ENCODE data around the gene SHTN1.

The SHTN1 gene

DNA sequence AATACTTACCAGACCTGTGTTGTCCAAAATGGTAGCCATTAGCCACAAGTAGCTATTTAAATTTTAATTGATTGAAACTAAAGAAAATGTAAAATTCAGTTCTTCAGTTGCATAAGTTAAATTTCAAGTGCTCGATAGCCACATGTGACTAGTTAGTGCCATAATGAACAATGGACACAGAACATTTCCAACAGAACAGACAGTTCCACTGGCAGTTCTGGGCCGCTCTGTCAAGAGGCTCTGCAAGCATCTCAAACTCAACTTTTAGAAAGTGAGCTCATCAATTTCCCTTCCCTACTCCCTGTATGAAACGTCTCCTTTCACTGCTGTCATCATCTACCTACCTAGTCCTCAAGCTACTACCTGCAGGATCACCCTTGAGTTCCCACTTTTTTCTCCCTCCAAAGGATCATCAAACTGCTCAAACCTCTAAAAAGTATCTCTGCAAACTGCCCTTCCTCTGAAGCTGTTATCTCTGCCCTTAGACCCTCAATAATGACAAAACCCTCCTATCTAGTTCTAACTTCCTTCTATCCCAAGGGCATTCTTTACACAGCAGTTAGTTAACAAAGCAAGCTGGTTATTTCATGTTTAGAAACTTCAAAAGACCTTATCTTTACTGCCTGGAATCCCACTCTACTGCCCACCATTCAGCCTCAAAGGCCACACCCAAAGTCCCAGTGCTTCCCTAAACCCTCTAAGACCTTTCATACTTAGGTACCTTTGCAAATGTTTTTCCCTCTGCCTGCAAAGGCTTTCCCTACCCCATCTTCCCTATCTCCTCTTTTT is 20.6 kb downstream of the SHTN1 start:
- DNase-seq (ENCODE audit: low spot score): no peak

DNA sequence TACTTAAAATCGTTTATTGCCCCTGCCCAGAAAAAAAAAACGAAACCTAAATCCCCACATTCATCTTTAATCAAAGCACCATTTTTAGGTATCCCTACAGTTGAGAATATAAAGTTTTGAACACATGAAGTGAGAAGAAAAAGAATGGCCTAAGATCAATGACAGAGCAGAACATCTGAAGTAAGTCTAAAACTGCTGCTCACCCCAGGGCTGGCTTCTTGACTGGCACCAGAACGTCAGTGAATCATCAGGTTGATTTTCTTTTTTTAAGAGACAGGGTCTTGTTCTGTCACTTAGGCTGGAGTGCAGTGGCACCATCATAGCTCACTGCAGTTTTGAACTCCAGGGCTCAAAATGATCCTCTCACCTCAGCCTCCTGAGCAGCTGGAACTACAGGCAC is 24.9 kb downstream of the SHTN1 start:
- DNase-seq (ENCODE audit: low spot score): no peak

- DNase-seq (ENCODE audit: low spot score): no peak
Observed at GRCh38 chr10:116978901-116979300, 26.1 kb downstream of the SHTN1 start.

DNA sequence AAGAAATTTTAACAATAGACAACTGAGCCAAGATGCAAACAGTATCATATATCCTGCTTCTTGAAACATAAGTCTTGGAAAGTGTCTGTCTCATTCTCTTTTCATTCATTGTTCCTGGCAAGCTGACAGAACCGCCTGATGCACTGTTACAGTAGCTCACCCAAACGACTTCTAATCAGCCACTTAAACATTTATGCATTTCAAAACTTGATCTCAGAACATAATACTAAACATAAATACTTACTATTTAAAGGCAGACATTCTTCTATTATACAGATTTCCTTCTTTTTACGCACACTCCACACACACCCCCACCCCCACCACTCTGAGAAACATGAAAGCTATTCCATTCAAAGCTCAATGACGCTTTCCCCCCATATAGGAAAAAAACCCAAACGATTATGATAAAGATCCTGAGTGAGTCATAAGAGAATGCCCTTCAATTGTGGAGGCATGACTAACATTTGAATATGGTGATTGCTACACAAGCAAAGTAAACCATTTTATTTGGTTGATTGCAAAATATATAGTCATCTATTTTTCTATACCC is 30.5 kb downstream of the SHTN1 start:
- no peak for DNase-seq (ENCODE audit: low spot score)

DNA sequence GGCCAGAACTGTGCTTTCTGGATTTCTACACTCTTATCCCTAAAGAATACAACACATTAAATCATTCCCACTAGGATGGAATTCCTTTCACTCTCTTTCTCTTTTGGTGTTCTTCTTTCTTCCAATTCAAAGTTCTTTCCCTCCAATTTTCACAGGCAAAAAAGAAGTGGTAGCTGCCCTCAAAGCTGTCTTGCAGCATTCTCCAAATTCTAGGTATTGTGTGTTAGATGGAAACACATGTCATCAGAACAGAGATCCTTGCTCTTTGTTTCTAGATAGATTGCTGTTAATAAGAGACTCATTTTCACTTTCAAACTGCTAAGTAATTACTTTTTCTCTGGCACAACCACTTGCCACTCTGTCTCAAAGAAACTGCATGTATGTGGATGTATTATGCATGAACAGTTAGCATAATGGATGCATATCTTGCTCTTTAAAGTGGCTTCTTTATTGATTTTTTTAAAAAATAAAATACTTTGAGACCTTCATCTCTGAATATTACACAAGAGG is 31.0 kb downstream of the SHTN1 start:
- DNase-seq (ENCODE audit: low spot score): no peak

- no peak for DNase-seq (ENCODE audit: low spot score)
Observed at GRCh38 chr10:116973371-116973905, 31.5 kb downstream of the SHTN1 start.

DNA sequence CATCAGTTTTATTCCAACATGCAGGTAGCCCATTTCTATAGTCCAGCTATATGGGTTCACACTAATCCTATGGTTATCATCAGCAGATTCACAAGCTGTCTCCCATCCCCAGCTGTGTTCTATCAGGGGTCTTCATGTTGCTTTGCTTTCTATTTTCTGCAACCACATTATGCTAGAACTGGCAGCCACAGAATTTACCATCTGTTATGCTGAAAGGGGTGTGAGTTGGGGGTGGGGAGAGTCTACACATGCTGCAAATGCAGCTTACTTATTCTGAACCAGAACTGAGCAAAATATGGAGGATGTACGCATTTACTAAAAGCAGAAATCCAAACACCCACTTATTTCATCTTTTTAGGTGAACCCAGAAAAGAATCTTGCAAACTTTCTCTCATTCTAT is 32.9 kb downstream of the SHTN1 start:
- no peak for DNase-seq (ENCODE audit: low spot score)

DNA sequence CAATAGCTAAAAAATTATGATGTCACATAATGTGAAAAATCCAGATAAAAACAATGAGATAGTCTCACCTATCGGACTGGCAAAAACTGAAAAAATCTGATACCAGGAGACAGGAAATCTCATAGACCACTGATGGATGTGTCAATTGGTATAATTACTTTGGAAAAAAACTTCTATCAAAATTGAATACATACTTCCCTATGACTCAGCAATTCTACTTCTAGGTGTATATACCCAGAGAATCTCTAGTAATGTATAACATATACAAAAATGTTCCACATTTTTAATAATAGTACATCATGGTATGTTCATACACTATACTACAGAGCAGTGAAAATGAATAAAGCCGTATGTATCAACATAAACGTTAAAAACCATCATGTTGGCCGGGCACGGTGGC is 34.9 kb downstream of the SHTN1 start:
- DNase-seq (ENCODE audit: low spot score): no peak

DNA sequence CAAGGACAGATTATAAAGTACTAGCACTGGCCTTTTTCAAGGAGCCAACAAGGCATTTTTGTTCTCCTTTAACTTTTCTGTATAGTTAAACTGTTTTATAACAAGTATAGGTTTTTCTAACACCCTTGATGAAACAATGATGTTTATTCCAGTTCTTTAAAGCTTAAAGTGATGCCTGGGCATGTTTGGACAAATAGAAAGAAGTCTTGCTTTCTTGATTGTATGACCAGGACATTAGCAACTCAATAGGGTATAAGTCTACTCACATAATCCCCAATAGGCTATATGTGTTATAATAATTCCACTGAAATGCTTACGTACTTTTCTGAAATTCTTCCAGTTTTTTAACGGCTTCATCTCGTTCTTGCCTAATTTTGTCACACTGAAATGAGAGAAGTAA is 36.7 kb downstream of the SHTN1 start:
- no peak for DNase-seq (ENCODE audit: low spot score)

GRCh38 chr10:116961406-116962251 is 43.4 kb downstream of the SHTN1 start:
- DNase-seq (ENCODE audit: low spot score): no peak

DNA sequence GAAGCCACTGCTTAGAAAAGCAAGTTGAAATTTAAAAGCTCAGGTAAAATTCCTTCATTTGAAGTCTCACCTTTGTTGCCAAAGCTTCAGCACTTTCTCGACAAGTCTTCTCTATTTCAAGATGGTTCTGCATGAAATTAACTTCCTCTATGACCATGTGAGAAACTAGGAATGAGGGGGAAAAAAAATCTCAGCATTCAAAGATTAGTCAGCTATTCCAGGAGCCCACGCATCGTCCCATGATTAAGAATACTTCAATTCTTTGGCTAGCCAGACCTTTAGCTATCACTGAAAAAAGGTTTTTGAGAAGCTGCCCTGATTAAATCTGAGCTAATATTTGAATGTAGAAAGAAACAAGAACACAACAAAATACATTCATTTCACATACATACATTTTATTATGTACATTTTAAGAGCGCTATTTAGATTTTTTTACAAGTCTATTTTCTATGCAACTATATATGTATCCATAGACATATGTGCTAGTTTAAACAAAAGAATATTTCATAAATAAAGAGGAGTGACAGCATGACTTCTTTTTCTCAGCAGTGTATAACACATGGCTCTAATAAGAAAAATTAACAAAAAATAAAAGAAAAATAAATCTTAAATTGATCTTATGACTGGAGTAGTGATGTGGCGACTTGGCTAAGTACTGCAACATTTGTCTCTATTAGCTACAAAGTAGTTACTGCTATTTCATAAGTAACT is 44.8 kb downstream of the SHTN1 start:
- no peak for DNase-seq (ENCODE audit: low spot score)

- no peak for DNase-seq (ENCODE audit: low spot score)
Observed at GRCh38 chr10:116952729-116953128, 52.3 kb downstream of the SHTN1 start.

- no peak for DNase-seq (ENCODE audit: low spot score)
Observed at GRCh38 chr10:116948530-116948870, 56.5 kb downstream of the SHTN1 start.

GRCh38 chr10:116947841-116948529 is 57.0 kb downstream of the SHTN1 start:
- DNase-seq (ENCODE audit: low spot score): no peak

DNA sequence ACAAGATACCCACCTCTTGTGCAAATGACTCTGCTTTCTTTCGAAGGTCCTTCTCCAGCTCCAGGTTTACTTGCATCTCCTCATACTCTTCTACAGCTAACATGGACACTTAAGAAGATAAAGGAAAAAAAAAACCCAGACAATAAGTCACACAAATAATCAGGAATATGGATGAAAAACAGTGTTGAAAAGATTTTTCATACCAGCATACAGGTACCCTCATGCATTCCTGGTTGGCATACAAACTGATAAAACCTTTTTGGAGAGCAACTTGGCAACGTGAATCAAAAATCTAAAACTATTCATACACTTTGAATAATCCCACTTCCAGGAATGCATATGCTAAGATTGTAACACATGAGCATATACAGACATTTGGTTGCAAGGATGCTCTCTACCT is 60.1 kb downstream of the SHTN1 start:
- DNase-seq (ENCODE audit: low spot score): no peak

DNA sequence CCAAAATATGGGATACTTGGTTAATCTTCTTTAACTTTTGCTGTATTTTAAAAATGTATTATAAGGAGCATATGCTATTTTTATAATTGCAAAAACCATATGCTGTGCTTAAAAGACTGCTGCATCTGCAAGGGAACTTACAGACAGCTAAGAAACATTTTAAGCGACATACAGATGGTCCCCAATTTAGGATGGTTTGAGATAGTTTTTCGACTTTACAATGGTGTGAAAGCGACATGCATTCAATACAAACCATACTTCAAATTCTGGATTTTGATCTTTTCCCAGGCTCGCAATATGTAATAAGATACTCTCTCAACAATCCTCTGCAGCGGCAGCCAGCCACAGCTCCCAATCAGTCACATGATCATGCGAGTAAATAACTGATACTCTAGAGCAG is 73.2 kb downstream of the SHTN1 start:
- DNase-seq (ENCODE audit: low spot score): no peak

GRCh38 chr10:116926426-116926825 is 78.6 kb downstream of the SHTN1 start:
- DNase-seq (ENCODE audit: low spot score): no peak

GRCh38 chr10:116925056-116925455 is 79.9 kb downstream of the SHTN1 start:
- no peak for DNase-seq (ENCODE audit: low spot score)

GRCh38 chr10:116919706-116920105 is 85.3 kb downstream of the SHTN1 start:
- DNase-seq (ENCODE audit: low spot score): no peak

DNA sequence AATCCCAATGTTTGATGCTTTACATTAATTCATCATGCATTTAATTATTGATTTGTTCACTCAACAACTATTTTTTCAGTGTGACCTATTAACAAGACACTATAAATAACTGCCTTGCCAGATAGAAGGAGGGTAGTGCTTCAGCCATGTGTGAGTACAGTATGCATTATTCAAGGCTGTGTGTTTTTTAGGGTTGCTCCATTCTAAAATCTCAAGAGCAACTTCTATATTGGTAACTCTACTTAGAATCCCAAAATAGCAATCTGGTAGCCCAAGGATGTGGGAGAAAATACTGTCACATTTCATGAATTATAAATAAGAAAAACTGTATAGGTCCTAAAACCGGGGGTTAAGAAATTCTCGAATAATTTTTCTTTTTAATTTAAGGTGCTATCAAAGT is 85.8 kb downstream of the SHTN1 start:
- no peak for DNase-seq (ENCODE audit: low spot score)

- no peak for DNase-seq (ENCODE audit: low spot score)
Observed at GRCh38 chr10:116918583-116918982, 86.4 kb downstream of the SHTN1 start.

GRCh38 chr10:116917481-116917880 is 87.5 kb downstream of the SHTN1 start:
- DNase-seq (ENCODE audit: low spot score): no peak
